ENCODE data around the gene BTN3A1.
"Not testable (repeated sequence)": the region's sequence is repeated elsewhere in the genome, so short reads cannot be mapped to it uniquely, and the experiment has no call there.

BTN3A1 gene

DNA sequence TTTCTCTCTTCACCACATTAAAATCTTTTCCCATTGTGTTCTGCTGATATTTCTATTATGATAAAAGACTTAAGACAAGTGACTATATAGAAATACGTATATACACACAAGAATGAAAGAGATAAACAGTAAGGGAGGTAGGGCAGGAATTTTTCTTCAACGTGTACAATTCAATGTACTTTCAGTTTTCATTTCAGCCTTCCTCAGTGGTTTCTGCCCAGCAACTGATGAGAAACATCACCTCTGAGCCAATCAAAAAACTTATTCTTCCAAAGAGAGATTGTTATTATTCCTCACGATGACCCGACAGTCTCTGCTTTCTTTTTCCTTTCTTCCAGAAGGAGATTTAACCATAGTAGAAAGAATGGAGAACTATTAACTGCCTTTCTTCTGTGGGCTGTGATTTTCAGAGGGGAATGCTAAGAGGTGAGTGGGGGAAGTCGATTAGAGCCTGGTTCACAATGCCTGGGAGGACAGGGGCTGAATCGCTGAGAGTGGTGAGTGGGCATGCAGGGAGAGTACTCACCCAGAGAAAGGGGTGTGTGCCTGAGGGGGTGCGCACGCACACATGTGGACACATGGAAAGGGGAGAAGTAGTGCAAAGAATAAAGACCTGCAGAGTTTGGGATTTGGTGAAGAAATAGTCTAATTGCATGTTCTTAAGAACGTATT, at the start of gene BTN3A1:
TSS of gene BTN3A1 (plus strand) at position 289 of the 672 bp plus-strand sequence. CDS start 3,289 bp downstream, outside the sequence.
- H3K4me3 ChIP-seq (ENCODE audit: low read length): peak within 1 kb of the TSS; percentile 85
- TF ChIP-seq, protein P1, sequence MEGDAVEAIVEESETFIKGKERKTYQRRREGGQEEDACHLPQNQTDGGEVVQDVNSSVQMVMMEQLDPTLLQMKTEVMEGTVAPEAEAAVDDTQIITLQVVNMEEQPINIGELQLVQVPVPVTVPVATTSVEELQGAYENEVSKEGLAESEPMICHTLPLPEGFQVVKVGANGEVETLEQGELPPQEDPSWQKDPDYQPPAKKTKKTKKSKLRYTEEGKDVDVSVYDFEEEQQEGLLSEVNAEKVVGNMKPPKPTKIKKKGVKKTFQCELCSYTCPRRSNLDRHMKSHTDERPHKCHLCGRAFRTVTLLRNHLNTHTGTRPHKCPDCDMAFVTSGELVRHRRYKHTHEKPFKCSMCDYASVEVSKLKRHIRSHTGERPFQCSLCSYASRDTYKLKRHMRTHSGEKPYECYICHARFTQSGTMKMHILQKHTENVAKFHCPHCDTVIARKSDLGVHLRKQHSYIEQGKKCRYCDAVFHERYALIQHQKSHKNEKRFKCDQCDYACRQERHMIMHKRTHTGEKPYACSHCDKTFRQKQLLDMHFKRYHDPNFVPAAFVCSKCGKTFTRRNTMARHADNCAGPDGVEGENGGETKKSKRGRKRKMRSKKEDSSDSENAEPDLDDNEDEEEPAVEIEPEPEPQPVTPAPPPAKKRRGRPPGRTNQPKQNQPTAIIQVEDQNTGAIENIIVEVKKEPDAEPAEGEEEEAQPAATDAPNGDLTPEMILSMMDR (IDR thresholded peaks at IDR 0.05; ENCODE audit: insufficient read depth, low read depth, low read length, missing control alignments): no peak
- DNase-seq (ENCODE audit: low read depth): peak; percentile 69

DNA sequence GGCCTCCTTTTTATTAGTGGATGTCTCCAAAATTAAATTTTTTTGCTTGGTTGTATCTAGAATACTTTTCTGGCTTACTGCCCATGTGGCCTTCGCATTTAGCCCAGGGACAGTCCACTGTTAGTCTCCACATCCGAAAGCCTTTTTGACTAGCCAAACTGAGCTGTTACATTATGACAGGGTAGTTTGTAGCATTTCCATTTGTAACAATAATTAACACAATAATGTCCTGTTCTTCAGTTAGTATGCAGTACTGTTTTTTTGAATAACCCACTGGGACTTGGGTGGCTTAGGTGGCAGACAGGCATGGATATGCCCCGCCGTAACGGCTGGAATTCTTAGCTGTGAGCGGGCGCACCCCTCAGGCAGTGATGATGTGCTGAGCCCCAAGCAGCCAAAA, 49.8 kb upstream of the BTN3A1 start:
- H3K4me3 ChIP-seq (ENCODE audit: low read length): no peak overlapping the region
- TF ChIP-seq, protein P1 (IDR thresholded peaks at IDR 0.05; ENCODE audit: insufficient read depth, low read depth, low read length, missing control alignments): no peak
- DNase-seq (ENCODE audit: low read depth): no peak

DNA sequence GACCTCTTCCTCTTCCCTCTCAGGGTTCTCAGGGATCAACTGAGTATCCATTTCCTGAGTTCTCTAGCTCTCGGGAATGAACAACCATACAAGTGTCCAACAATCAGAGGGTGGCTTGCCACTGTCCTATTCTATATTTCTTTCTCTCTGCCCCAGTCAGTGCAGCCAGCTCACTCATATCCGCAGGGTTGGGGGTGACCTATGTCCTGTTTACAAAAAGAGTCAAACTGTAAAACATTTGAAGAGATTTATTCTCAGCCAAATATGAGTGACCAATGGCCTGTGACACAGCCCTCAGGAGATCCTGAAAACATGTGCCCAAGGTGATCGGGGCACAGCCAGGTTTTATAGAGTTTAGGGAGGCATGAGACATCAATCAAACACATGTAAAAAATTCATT, 47.9 kb upstream of the BTN3A1 start:
- TF ChIP-seq, protein P1 (IDR thresholded peaks at IDR 0.05; ENCODE audit: insufficient read depth, low read depth, low read length, missing control alignments): no peak
- no peak for DNase-seq (ENCODE audit: low read depth)

DNA sequence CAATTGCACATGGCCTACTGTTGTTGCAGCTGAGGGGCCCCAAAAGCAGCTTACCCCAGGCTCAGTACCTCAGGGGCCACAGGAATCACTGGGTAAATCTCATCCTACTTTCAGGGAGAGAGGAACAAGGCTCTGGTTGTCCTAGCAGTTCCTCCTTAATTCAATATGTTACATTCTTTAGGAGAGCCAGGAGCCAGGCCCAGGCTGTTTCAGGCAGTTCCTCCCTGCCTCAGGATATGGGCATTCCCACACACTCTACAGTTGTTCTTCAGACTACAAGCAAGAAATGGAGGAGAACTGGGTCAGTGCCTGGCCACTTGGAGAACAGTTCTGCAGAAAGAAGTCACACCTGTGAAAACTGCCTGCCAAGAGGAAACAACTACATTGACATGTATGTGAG, 46.7 kb upstream of the BTN3A1 start:
- no peak overlapping the region for H3K4me3 ChIP-seq (ENCODE audit: low read length)
- no peak for DNase-seq (ENCODE audit: low read depth)
- TF ChIP-seq, protein P1 (IDR thresholded peaks at IDR 0.05; ENCODE audit: insufficient read depth, low read depth, low read length, missing control alignments): no peak

More for the DNA sequence above, 47.9 kb upstream of the BTN3A1 start:
- H3K4me3 ChIP-seq (ENCODE audit: low read length): no peak overlapping the region

DNA sequence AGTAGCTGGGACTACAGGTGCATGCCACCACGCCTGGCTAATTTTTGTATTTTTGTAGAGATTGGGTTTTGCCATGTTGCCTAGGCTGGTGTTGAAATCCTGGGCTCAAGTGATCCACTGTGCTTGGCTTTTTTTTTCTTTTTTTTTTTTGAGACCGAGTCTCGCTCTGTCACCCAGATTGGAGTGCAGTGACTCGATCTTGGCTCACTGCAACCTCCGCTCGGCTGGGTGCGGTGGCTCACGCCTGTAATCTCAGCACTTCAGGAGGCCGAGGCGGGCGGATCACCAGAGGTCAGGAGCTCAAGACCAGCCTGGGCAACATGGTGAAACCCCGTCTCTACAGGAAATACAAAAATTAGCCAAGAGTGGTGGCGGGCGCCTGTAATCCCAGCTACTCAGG, 44.5 kb upstream of the BTN3A1 start:
- not testable (repeated sequence) for DNase-seq (ENCODE audit: low read depth)

DNA sequence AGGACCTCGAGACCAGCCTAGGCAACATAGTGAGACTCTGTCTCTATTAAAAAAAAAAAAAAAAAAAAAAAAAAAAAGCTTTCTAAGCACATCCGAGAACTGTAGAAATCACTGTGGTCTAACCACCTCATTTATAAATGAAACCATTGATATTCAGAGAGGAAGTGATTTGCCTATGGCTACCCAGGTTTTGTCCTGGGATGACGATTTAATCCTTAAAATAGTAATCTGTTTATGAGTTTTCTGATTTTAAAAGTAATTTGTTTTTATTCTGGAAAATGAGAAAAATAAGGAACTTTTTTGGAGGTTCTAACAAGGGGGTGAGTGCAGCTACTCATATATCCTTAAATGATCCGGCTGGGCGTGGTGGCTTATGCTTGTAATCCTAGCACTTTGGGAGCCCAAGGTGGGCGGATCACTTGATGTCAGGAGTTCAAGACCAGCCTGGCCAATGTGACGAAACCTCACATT, 43.5 kb upstream of the BTN3A1 start:
- no peak for DNase-seq (ENCODE audit: low read depth)
- TF ChIP-seq, protein P1 (IDR thresholded peaks at IDR 0.05; ENCODE audit: insufficient read depth, low read depth, low read length, missing control alignments): no peak
- H3K4me3 ChIP-seq (ENCODE audit: low read length): no peak overlapping the region

More for the DNA sequence above, 44.5 kb upstream of the BTN3A1 start:
- not testable (repeated sequence) for H3K4me3 ChIP-seq (ENCODE audit: low read length)

DNA sequence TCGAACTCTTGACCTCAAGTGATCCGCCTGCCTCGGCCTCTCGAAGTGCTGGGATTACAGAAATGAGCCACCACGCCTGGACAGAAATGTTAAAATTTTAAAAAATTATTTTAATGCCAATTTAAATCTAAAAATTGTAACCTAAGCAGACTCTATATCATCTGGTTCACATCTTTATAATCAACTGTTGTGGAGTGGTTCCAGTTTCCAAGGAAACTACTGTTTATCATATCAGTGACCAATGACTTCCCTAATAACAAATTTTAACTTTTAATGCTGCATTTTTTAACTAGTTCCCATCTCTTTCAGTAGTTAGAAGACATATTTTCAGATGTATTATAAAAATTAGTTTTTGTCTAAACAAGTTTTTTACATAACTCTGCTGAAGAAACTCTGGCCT, 42.3 kb upstream of the BTN3A1 start:
- no peak for DNase-seq (ENCODE audit: low read depth)
- TF ChIP-seq, protein P1 (IDR thresholded peaks at IDR 0.05; ENCODE audit: insufficient read depth, low read depth, low read length, missing control alignments): no peak
- H3K4me3 ChIP-seq (ENCODE audit: low read length): no peak overlapping the region

Measured in epithelial cell of esophagus (primary cell).